Testis (tissue), 3 donors: ENCODE results near the gene HELZ. TPM values are rescaled to one million over a fixed set of nuclear protein-coding genes. Genes with fewer than 3 reads are reported as not detected.
"Not testable (repeated sequence)": the region's sequence is repeated elsewhere in the genome, so short reads cannot be mapped to it uniquely, and the experiment has no call there.

ENCODE experiments used
- DNase-seq: peaks from one replicate; pipeline ENCODE4 v3.0.0-alpha.2; 2019
- H3K27ac ChIP-seq, 2 donors: fragments of 200-600 bp; sonication (generic); one replicate each; pipeline ENCODE4 v1.5.1; 2019
- H3K27me3 ChIP-seq: fragments of 200-600 bp; sonication (generic); one replicate; pipeline ENCODE4 v1.5.1; 2019
- H3K36me3 ChIP-seq: fragments of 200-600 bp; sonication (generic); one replicate; pipeline ENCODE4 v1.5.1; 2017; ENCODE audit warnings: low read depth; ENCODE audit errors: missing control alignments
- H3K4me1 ChIP-seq: fragments of 200-600 bp; sonication (generic); one replicate; pipeline ENCODE4 v1.5.1; 2019
- H3K4me3 ChIP-seq, 2 donors: fragments of 200-600 bp; sonication (generic); one replicate each; pipeline ENCODE4 v1.5.1; 2017 to 2019
- H3K9me3 ChIP-seq: fragments of 200-600 bp; sonication (generic); one replicate; pipeline ENCODE4 v1.5.1; 2017
- POLR2A ChIP-seq: fragments of 450-650 bp; IDR thresholded peaks from one replicate; pipeline ENCODE4 v1.6.1; 2017; ENCODE audit warnings: antibody characterized with exemption, mild to moderate bottlenecking, moderate library complexity
- whole genome bisulfite sequencing, 2 donors: methylation state at CpG; one replicate each; pipeline ENCODE4 v1.1.5; 2018; 5-methylcytosine and 5-hydroxymethylcytosine counted together
- intact Hi-C: fragments of 100-400 bp; cut with DNase I; formaldehyde crosslinking; loops from one replicate; pipeline ENCODE4 v1.15.1; 2023; ENCODE audit warnings: low total_unique reads
- polyA plus RNA-seq: library from polyadenylated mRNA; stranded (reverse); fragments of 350-450 nt; fragmentation: Illumina TruSeq; extraction: RNeasy Lipid Tissue Mini Kit (QIAGEN cat#74804); gene quantifications from one replicate; pipeline ENCODE4 v1.2.3, GENCODE V29; 2014; ENCODE audit warnings: low read depth, low replicate concordance; ENCODE audit not compliant: insufficient read depth
- total RNA-seq, 2 donors: library from RNA; depleted of rRNA; stranded (reverse); fragments of >200 nt; gene quantifications; one replicate each; pipeline ENCODE4 v1.2.3, GENCODE V29; 2016
- TF ChIP-seq, protein P1 (sequence below), 3 experiments: fragments of 450-650 bp in 2 of 3; fragments of 200-600 bp in 1 of 3; sonication (generic) in 1 of 3; IDR thresholded peaks; one replicate each; pipeline ENCODE4 v1.5.1; 2016 to 2019; ENCODE audit warnings: antibody characterized with exemption in 3 of 3, mild to moderate bottlenecking in 2 of 3, moderate library complexity in 1 of 3

HELZ gene
- total and polyA plus RNA-seq, 3 donors from 2014 or later, result 26.2 to 154 (median 142) TPM

DNA sequence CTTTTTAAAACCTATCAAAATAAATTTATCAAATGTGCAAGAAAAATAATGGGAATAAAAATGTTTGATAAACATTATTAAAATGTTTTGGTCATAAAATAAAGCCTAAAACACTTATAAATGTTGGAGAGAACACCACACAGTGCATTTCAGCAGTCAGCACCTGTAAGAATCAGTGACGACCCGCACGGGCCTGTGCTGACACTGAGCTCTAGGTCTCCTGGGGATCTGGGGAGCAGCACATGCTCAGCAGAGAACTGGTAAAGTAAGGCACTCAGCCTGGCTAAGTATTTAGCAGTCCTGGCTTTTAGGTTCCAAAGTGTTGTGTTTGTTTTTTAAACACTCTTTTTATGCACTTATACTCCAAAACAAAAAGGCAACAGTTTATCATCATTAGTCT lies 46.9 kb downstream of the HELZ start:
- Histone ChIP-seq H3K27ac (no peak overlapping the region), H3K9me3 (no peaks in the 10 kb centered on the region), H3K4me1 (no peaks in the 10 kb centered on the region), H3K4me3 (no peak overlapping the region), H3K27me3 (no peaks in the 10 kb centered on the region), H3K36me3 (no peaks in the 10 kb centered on the region)
- intact Hi-C loops, result no loop called here
- TF ChIP-seq, protein P1, sequence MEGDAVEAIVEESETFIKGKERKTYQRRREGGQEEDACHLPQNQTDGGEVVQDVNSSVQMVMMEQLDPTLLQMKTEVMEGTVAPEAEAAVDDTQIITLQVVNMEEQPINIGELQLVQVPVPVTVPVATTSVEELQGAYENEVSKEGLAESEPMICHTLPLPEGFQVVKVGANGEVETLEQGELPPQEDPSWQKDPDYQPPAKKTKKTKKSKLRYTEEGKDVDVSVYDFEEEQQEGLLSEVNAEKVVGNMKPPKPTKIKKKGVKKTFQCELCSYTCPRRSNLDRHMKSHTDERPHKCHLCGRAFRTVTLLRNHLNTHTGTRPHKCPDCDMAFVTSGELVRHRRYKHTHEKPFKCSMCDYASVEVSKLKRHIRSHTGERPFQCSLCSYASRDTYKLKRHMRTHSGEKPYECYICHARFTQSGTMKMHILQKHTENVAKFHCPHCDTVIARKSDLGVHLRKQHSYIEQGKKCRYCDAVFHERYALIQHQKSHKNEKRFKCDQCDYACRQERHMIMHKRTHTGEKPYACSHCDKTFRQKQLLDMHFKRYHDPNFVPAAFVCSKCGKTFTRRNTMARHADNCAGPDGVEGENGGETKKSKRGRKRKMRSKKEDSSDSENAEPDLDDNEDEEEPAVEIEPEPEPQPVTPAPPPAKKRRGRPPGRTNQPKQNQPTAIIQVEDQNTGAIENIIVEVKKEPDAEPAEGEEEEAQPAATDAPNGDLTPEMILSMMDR (IDR thresholded peaks at IDR 0.05), result no peak
- no peak for DNase-seq
- WGBS, 2 donors, result 54 to 56% methylated on average over 3 of the region's 3 CpGs

DNA sequence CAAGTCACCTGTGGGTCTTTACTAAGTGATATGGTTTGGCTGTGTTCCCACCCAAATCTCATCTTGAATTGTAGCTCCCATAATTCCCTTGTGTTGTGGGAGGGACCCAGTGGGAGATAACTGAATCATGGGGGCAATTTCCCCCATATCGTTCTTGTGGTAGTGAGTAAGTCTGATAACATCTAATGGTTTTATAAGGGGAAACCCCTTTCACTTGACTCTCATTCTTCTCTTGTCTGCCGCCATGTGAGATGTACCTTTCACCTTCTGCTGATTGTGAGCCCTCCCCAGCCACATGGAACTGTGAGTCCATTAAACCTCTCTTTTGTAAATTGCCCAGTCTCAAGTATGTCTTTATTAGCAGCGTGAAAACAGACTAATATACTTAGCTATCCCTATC lies 48.0 kb downstream of the HELZ start:
- H3K4me3 ChIP-seq, H3K4me1 ChIP-seq, H3K36me3 ChIP-seq, H3K9me3 ChIP-seq, DNase-seq, intact Hi-C loops, H3K27me3 ChIP-seq: not testable (repeated sequence)
- 71 to 78% methylated on average over 3 of the region's 3 CpGs for WGBS, 2 donors
- H3K27ac ChIP-seq, result peak overlapping the region in 1 of 2 donors; percentile 39

DNA sequence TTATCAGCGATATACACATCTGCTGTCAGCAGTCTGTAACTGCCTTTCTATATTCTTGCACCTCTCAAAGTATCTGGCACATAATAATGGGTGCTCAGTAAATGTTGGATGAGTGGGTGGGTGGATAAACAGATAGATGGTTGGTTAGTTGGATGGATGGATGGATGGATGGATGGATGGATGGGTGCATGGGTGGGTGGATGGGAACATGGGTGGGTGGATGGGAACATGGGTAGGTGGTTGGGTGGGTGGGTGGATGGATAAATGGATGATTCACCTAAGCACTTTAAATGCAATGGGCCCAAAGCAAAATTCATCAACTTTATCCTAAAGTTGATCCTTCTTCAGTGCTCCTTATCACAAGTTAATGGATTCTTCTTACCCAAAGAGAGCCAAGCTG lies 48.6 kb downstream of the HELZ start:
- Histone ChIP-seq H3K4me1 (no peaks in the 10 kb centered on the region), H3K9me3 (no peaks in the 10 kb centered on the region), H3K36me3 (no peaks in the 10 kb centered on the region), H3K27ac (peak overlapping the region in 1 of 2 donors; percentile 8), H3K4me3 (no peak overlapping the region), H3K27me3 (no peaks in the 10 kb centered on the region)
- 100% methylated on average over 1 of the region's 1 CpG for whole genome bisulfite sequencing, 2 donors
- intact Hi-C loops, result no loop called here
- TF ChIP-seq, protein P1 (IDR thresholded peaks at IDR 0.05), result no peak
- TF ChIP-seq POLR2A, result no peak
- DNase-seq, result no peak

DNA sequence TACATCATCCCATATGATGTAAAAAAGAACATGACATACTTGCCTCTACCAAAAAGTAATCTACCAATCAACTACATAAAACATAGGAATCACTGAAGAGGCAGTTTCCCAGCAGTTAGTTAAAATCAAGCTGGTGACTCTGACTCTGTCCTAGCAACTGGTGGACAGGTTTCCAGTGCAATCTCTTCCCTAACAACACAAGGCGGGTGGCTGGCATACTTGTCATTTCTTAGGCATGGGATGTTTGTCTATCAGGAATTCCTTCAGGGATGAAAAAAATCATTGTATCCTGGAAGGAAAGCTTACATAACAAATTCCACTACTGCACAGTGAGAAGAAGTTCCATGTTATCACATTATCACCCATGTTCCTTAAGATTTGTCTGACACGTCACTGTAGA lies 50.9 kb downstream of the HELZ start:
- H3K4me3 ChIP-seq, result no peak overlapping the region
- H3K27me3 ChIP-seq, result no peaks in the 10 kb centered on the region
- peaks cover 4% of the 10 kb centered on the region for H3K4me1 ChIP-seq
- DNase-seq, result no peak
- no peaks in the 10 kb centered on the region for H3K36me3 ChIP-seq
- WGBS, 2 donors, result 62 to 72% methylated on average over 2 of the region's 2 CpGs
- H3K27ac ChIP-seq, result peak overlapping the region in 1 of 2 donors; percentile 27
- TF ChIP-seq, protein P1 (IDR thresholded peaks at IDR 0.05), result no peak
- TF ChIP-seq POLR2A, result no peak
- intact Hi-C loops, result no loop called here
- no peaks in the 10 kb centered on the region for H3K9me3 ChIP-seq

DNA sequence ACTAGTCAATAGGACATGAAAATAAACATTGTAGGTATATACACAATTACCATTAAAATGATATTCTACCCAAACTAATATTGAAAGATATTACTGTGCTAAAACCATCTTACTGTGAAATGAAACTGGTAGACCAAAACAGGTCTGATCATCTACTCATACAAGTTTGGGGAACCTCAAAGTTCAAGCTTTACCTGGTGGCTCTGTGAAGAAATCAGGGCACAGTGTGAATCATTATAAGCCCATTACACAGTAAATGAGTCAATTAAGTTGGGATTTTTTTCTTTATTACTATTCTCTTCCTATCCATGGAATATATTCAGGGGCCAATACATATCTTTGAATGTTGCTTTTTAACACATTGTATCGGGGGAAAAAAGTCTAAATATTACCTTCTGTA lies 57.1 kb downstream of the HELZ start:
- intact Hi-C loops, result no loop called here
- H3K36me3 ChIP-seq, result no peaks in the 10 kb centered on the region
- no peaks in the 10 kb centered on the region for H3K27me3 ChIP-seq
- no peak for DNase-seq
- no peak overlapping the region for H3K4me3 ChIP-seq
- TF ChIP-seq, protein P1 (IDR thresholded peaks at IDR 0.05), result no peak
- TF ChIP-seq POLR2A, result no peak
- H3K4me1 ChIP-seq, result peaks cover 4% of the 10 kb centered on the region
- 88 to 90% methylated on average over 1 of the region's 1 CpG for WGBS, 2 donors
- no peaks in the 10 kb centered on the region for H3K9me3 ChIP-seq
- no peak overlapping the region for H3K27ac ChIP-seq
